ENCODE results near the gene TMEM91.

DNA sequence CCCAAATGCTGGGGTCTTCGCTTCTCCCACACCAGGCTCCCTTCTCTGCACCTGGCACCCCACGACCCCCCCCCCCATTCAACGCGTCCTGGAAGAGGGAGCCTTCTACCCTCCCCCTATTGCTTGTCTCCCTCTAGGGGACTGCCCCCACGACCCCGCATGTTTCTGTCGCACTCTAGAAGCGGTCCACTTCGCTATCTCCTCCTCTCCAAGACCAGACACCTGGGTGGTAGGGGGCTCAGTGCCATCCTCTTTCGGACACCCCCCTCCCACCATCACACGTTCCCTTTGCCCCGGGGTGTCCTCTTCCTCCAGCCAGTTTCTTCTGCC, 24.1 kb upstream of the TMEM91 start:
- TF ChIP-seq, protein P1, sequence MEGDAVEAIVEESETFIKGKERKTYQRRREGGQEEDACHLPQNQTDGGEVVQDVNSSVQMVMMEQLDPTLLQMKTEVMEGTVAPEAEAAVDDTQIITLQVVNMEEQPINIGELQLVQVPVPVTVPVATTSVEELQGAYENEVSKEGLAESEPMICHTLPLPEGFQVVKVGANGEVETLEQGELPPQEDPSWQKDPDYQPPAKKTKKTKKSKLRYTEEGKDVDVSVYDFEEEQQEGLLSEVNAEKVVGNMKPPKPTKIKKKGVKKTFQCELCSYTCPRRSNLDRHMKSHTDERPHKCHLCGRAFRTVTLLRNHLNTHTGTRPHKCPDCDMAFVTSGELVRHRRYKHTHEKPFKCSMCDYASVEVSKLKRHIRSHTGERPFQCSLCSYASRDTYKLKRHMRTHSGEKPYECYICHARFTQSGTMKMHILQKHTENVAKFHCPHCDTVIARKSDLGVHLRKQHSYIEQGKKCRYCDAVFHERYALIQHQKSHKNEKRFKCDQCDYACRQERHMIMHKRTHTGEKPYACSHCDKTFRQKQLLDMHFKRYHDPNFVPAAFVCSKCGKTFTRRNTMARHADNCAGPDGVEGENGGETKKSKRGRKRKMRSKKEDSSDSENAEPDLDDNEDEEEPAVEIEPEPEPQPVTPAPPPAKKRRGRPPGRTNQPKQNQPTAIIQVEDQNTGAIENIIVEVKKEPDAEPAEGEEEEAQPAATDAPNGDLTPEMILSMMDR (IDR thresholded peaks at IDR 0.05; ENCODE audit: poor library complexity), result no peak
- TF ChIP-seq EZH2 (IDR thresholded peaks at IDR 0.05; ENCODE audit: borderline replicate concordance), result peak; percentile 15
- TF ChIP-seq EZH2phosphoT487 (IDR thresholded peaks at IDR 0.05; ENCODE audit: low read depth, severe bottlenecking, unreplicated experiment), result no peak
